Thoracic aorta (tissue), 2 donors: ENCODE measurements around the gene CLEC11A. TPM values are rescaled to one million over a fixed set of nuclear protein-coding genes. Genes with fewer than 3 reads are reported as not detected.

Experiments used
- ATAC-seq: fragments of 150-250 bp; one replicate; pipeline ENCODE4 v1.8.0; 2017; ENCODE audit warnings: low read depth; ENCODE audit not compliant: insufficient number of reproducible peaks, low FRiP score
- DNase-seq: peaks from one replicate; pipeline ENCODE4 v3.0.0-alpha.2; 2020; ENCODE audit warnings: low spot score
- H3K27ac ChIP-seq, 2 donors: fragments of 200-600 bp; sonication (generic); 1 replicate in 1 of 2; 2 replicates in 1 of 2; pipeline ENCODE4 v1.5.1; 2016; ENCODE audit warnings: mild to moderate bottlenecking in 2 of 2, moderate library complexity in 2 of 2
- H3K27me3 ChIP-seq: fragments of 200-600 bp; sonication (generic); replicated peaks from 2 replicates; pipeline ENCODE4 v1.6.0; 2016; ENCODE audit warnings: mild to moderate bottlenecking; ENCODE audit not compliant: insufficient read depth
- H3K36me3 ChIP-seq: fragments of 200-600 bp; sonication (generic); one replicate; pipeline ENCODE4 v1.5.1; 2016
- H3K4me1 ChIP-seq, 2 donors: fragments of 200-600 bp; sonication (generic); 1 replicate in 1 of 2; 2 replicates in 1 of 2; pipeline versions ENCODE4 v1.5.1 to v1.6.0; 2016; ENCODE audit warnings: low read depth in 2 of 2, mild to moderate bottlenecking in 1 of 2; ENCODE audit not compliant: control insufficient read depth in 1 of 2
- H3K4me3 ChIP-seq: fragments of 200-600 bp; sonication (generic); 2 replicates; pipeline ENCODE4 v1.5.1; 2016; ENCODE audit warnings: mild to moderate bottlenecking
- H3K9me3 ChIP-seq: fragments of 200-600 bp; sonication (generic); 2 replicates; pipeline ENCODE4 v1.5.1; 2016
- CTCF ChIP-seq: fragments of 200-600 bp; sonication (generic); IDR thresholded peaks from one replicate; pipeline ENCODE4 v1.5.1; 2019; ENCODE audit warnings: antibody characterized with exemption
- total RNA-seq, 2 donors: library from RNA; depleted of rRNA; stranded (reverse); fragments of >200 nt; gene quantifications; one replicate each; pipeline versions ENCODE4 v1.1.0 to v1.2.3, GENCODE V29; 2016

The CLEC11A gene
- total RNA-seq = 10 to 100 TPM; 10.5 to 35.3 TPM

GRCh38 chr19:50723069-50723468, at the start of gene CLEC11A:
TSS of gene CLEC11A (plus strand) at chr19:50723364. CDS start at chr19:50723526, 162 bp downstream.
- H3K27me3 ChIP-seq = no peaks in the 10 kb centered on the region
- no peaks in the 10 kb centered on the region for H3K9me3 ChIP-seq
- H3K36me3 ChIP-seq = no peaks in the 10 kb centered on the region
- DNase-seq = no peak
- H3K4me3 ChIP-seq = peak within 1 kb of the TSS; percentile 65
- no peak for TF ChIP-seq CTCF
- H3K27ac ChIP-seq = no peak within 1 kb of the TSS
- H3K4me1 ChIP-seq = peaks cover 10 to 24% of the 10 kb centered on the region in 2 donors
- ATAC-seq = no peak

- no peaks in the 10 kb centered on the region for H3K9me3 ChIP-seq
- no peak overlapping the region for H3K27ac ChIP-seq
- ATAC-seq = no peak
- H3K27me3 ChIP-seq = no peaks in the 10 kb centered on the region
- TF ChIP-seq CTCF = no peak
- no peak for DNase-seq
- no peaks in the 10 kb centered on the region for H3K36me3 ChIP-seq
- H3K4me1 ChIP-seq = no peaks in the 10 kb centered on the region
- no peak overlapping the region for H3K4me3 ChIP-seq
Measured at GRCh38 chr19:50676625-50677197, 46.5 kb upstream of the CLEC11A start.

- Histone ChIP-seq H3K27me3 (no peaks in the 10 kb centered on the region), H3K4me3 (no peak overlapping the region)
Measured at GRCh38 chr19:50677636-50678035, 45.5 kb upstream of the CLEC11A start.

GRCh38 chr19:50678323-50678722, 44.8 kb upstream of the CLEC11A start:
- H3K9me3 ChIP-seq = no peaks in the 10 kb centered on the region
- H3K36me3 ChIP-seq = no peaks in the 10 kb centered on the region
- H3K4me1 ChIP-seq = no peaks in the 10 kb centered on the region
- DNase-seq (no peak), ATAC-seq (no peak)
- H3K4me3 ChIP-seq = no peak overlapping the region
- TF ChIP-seq CTCF = no peak
- H3K27me3 ChIP-seq = no peaks in the 10 kb centered on the region
- no peak overlapping the region for H3K27ac ChIP-seq

More at GRCh38 chr19:50677636-50678035, 45.5 kb upstream of the CLEC11A start:
- DNase-seq (no peak), ATAC-seq (no peak)
- no peaks in the 10 kb centered on the region for H3K9me3 ChIP-seq
- no peaks in the 10 kb centered on the region for H3K4me1 ChIP-seq
- no peak for TF ChIP-seq CTCF
- H3K27ac ChIP-seq = no peak overlapping the region
- H3K36me3 ChIP-seq = no peaks in the 10 kb centered on the region

- no peaks in the 10 kb centered on the region for H3K4me1 ChIP-seq
- H3K9me3 ChIP-seq = no peaks in the 10 kb centered on the region
- no peak for DNase-seq
- ATAC-seq = no peak
- no peak overlapping the region for H3K27ac ChIP-seq
- no peaks in the 10 kb centered on the region for H3K27me3 ChIP-seq
- no peak overlapping the region for H3K4me3 ChIP-seq
- TF ChIP-seq CTCF = no peak
- no peaks in the 10 kb centered on the region for H3K36me3 ChIP-seq
Measured at GRCh38 chr19:50679177-50680125, 43.7 kb upstream of the CLEC11A start.
